BJ (cell line): ENCODE measurements around the gene TMEM143. TPM values are rescaled to one million over a fixed set of nuclear protein-coding genes. Genes with fewer than 3 reads are reported as not detected.

Experiments used
- CTCF ChIA-PET: fragments of 350-600 bp; formaldehyde crosslinking; extraction: SDS; loops from one replicate; lab custom pipeline; 2021; ENCODE audit warnings: antibody characterized with exemption, inconsistent platforms; lab: Yijun Ruan, JAX
- POLR2A ChIA-PET: fragments of 300-600 bp; sonication (Branson Sonifier 250); formaldehyde crosslinking; extraction: SDS; loops from one replicate; lab custom pipeline; 2021; ENCODE audit warnings: antibody characterized with exemption; lab: Charles Lee
- DNase-seq: peaks from one replicate; pipeline ENCODE4 v3.0.0-alpha.2; 2011; ENCODE audit warnings: low read depth
- H3K27me3 ChIP-seq: 2 replicates; pipeline ENCODE4 v1.6.0; 2011; ENCODE audit warnings: low read length; ENCODE audit not compliant: control insufficient read depth, insufficient read depth
- H3K36me3 ChIP-seq: 2 replicates; pipeline ENCODE4 v1.5.1; 2011; ENCODE audit warnings: low read length; ENCODE audit not compliant: control insufficient read depth, insufficient read depth
- H3K4me3 ChIP-seq: 2 replicates; pipeline ENCODE4 v1.5.1; 2011; ENCODE audit warnings: low read depth, mild to moderate bottlenecking, control low read depth, low read length
- polyA plus RNA-seq: library from polyadenylated mRNA; depleted of rRNA; stranded (reverse); fragments of >200 nt; gene quantifications from 2 replicates; pipeline ENCODE4 v1.2.3, GENCODE V29; 2011
- TF ChIP-seq, protein P1 (sequence below): IDR thresholded peaks from 2 replicates; pipeline ENCODE4 v1.5.1; 2011; ENCODE audit warnings: low read depth, mild to moderate bottlenecking, control low read depth, inconsistent platforms, low read length, moderate library complexity; ENCODE audit not compliant: insufficient read depth

Gene TMEM143
- polyA plus RNA-seq, 1 experiment, result 9.9 TPM

DNA sequence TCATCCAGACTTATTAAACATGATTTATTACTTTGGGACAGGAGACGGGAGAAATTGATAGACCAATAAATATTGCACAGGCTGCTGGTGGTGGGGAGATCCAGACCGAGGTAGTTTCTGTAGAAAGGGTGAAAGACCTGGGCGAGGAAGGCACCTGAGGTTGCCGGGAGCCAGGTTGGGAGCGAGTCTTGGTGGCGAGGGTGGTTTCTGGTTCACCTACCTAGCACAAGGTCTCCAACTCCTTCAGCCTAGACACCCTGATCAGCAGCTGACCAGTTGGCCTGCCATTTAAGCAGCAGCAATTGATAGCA, 31.4 kb downstream of the TMEM143 start:
- H3K4me3 ChIP-seq, result no peak overlapping the region

DNA sequence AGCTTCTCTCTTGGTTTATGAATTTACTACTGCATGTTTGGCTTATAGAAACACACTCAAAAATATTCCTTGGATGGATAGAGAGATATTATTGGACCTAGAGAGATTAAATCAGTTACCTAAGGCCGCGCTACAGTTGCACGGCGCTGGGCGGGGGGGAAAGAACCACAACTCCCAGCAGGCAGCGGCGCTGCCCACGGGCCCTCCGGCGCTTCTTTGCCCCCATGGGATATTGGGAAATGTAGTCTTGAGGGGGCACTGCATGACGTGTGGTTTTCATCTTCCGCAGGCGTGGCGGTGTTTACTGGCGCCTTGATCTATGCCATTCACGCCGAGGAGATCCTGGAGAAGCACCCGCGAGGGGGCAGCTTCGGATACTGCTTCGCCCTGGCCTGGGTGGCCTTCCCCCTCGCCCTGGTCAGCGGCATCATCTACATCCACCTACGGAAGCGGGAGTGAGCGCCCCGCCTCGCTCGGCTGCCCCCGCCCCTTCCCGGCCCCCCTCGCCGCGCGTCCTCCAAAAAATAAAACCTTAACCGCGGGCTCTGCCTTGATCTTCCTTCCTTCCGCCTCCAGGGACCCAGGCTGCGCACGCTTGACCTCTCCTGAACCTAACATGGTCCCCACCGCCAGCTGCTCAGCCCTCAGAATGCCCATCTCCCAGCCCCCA, 33.6 kb downstream of the TMEM143 start:
- DNase-seq, result no peak
- Histone ChIP-seq H3K4me3 (no peak overlapping the region), H3K27me3 (no peaks in the 10 kb centered on the region), H3K36me3 (peaks cover 15% of the 10 kb centered on the region)
- POLR2A ChIA-PET, result interaction anchor here (0.6 to 0.7 kb wide), 2 partner anchors 8 to 222 kb away, joined by 3 to 4 read pairs; partner anchors contain the start of gene SULT2B1
- TF ChIP-seq, protein P1, sequence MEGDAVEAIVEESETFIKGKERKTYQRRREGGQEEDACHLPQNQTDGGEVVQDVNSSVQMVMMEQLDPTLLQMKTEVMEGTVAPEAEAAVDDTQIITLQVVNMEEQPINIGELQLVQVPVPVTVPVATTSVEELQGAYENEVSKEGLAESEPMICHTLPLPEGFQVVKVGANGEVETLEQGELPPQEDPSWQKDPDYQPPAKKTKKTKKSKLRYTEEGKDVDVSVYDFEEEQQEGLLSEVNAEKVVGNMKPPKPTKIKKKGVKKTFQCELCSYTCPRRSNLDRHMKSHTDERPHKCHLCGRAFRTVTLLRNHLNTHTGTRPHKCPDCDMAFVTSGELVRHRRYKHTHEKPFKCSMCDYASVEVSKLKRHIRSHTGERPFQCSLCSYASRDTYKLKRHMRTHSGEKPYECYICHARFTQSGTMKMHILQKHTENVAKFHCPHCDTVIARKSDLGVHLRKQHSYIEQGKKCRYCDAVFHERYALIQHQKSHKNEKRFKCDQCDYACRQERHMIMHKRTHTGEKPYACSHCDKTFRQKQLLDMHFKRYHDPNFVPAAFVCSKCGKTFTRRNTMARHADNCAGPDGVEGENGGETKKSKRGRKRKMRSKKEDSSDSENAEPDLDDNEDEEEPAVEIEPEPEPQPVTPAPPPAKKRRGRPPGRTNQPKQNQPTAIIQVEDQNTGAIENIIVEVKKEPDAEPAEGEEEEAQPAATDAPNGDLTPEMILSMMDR, result no peak
- CTCF ChIA-PET, result interaction anchor here (1.7 to 2.1 kb wide), 2 partner anchors 10 to 12 kb away, joined by 4 to 7 read pairs; no protein-coding TSS in a partner anchor

More for the DNA sequence above, 31.4 kb downstream of the TMEM143 start:
- Histone ChIP-seq H3K36me3 (peaks cover 14% of the 10 kb centered on the region), H3K27me3 (no peaks in the 10 kb centered on the region)
- POLR2A ChIA-PET, result interaction anchor here (0.6 to 0.9 kb wide), 2 partner anchors 10 to 174 kb away, joined by 4 to 11 read pairs; a partner anchor contains a TSS
- CTCF ChIA-PET, result interaction anchor here (0.6 to 4.4 kb wide), 11 partner anchors 9 to 66 kb away, joined by 3 to 153 read pairs (median 12); partner anchors contain the start of genes EMP3 and KDELR1
- no peak for DNase-seq
- TF ChIP-seq, protein P1, result no peak

GRCh38 chr19:48329167-48329891, 34.4 kb downstream of the TMEM143 start:
- DNase-seq, result no peak
- TF ChIP-seq, protein P1, result no peak
- peaks cover 15% of the 10 kb centered on the region for H3K36me3 ChIP-seq
- CTCF ChIA-PET, result interaction anchor here (0.9 to 2.1 kb wide), 2 partner anchors 11 to 22 kb away, joined by 4 to 7 read pairs; no protein-coding TSS in a partner anchor
- no peak overlapping the region for H3K4me3 ChIP-seq
- no peaks in the 10 kb centered on the region for H3K27me3 ChIP-seq
- POLR2A ChIA-PET, result interaction anchor here (0.6 kb wide), 1 partner anchor 223 kb away, joined by 4 read pairs; the partner anchor contains the start of gene SULT2B1

DNA sequence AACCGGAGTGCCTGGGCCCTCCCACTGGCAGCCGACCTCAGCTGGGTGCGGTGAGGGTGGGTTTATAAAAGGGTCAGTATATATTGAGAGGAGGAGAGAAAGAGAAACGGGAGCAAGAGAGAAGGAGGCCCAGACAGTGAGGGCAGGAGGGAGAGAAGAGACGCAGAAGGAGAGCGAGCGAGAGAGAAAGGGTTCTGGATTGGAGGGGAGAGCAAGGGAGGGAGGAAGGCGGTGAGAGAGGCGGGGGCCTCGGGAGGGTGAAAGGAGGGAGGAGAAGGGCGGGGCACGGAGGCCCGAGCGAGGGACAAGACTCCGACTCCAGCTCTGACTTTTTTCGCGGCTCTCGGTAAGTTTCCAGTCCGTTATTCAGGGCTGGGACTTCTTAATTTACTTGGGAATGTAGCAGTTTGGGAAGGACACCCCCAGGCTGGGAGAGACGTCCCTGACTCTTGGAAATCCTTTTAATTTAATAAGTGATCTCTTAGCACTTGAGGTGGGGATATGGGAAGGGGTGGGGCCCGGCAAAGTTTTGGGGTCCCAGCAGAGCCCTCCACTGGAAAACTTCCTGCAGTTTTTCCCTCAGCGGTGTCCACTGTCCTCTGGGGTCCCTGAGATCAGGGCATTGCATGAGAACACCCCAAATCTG, 38.4 kb downstream of the TMEM143 start, which contains the start of gene EMP3:
Gene EMP3, plus strand, starts transcription at position 288 of the 646 bp plus-strand sequence. CDS start 1,293 bp downstream, outside the sequence.
- peaks cover 12% of the 10 kb centered on the region; the same call in 1 of the 2 replicates for H3K36me3 ChIP-seq
- ChIA-PET POLR2A (no interaction called here), CTCF (interaction anchor here (0.9 to 9.9 kb wide), 4 partner anchors 9 to 66 kb away, joined by 3 to 153 read pairs (median 6); partner anchors contain the start of gene KDELR1)
- H3K4me3 ChIP-seq, result peak within 1 kb of the TSS; percentile 57
- no peaks in the 10 kb centered on the region for H3K27me3 ChIP-seq
- TF ChIP-seq, protein P1, result no peak
- DNase-seq, result peak; percentile 63
